ELR (cell line): Measurements from ENCODE around the gene ABHD2.
"Not testable (repeated sequence)": the region's sequence is repeated elsewhere in the genome, so short reads cannot be mapped to it uniquely, and the experiment has no call there.

ENCODE experiments used
- DNase-seq: peaks from one replicate; pipeline ENCODE4 v3.0.0-alpha.2; 2015; ENCODE audit warnings: low read depth

ABHD2 gene

DNA sequence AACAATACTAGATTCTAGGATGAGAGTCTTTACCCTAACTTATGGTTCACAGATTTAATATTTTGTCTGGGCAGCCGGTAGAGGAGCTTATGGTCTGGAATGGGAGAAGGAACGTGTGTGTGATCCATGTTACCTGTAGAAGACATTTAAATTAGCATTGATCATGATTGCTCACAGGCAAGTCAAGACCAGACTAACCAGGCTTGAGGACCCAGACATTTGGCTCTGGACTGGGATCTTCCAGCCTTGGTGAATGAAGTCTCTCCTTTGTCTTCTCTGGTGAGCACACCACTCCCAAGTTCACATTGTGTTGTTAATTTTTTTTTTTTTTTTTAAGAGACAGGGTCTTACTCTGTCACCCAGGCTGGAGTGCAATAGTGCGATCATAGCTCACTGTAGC, 11.7 kb downstream of the ABHD2 start:
- DNase-seq = no peak

DNA sequence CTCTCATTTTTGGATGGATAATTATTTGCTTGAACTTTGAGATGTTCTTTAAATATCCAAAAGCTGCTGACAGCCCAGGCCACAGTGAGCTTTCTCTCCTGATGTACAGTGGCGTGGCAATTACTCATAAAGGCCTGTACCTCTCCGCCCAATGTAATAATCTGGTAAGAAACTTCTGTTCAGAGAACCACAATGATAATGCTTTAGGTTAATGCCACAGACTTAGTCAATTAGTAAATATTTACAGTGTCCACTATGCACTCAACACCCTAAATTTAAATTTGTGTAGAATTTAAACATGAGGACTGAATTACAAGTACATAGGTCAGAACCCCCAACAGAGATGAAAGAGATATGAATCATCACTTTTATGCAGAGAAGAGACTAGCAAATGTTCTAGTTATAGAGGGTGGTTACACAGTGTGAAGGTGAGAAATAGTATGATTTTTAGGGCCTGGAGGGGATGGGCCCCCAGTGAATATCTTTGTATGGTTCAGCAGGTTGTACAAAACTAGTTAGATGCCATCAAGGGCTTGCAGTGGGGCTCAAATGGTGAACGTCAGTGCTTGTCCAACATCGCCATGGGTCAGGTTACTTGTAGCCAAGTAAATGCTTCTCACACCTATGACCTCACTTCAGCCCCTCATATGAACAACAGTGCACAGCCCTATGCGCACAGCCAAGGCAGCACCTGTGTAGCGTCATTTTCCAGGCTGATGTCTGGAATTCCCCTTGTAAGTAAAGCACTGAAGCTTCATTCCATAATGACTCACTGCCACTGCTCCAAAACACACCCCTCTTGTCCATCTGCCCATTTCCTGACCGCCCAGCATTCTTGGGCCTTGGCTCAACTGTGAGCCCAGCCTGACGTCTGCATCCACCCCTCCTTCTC, 13.3 kb downstream of the ABHD2 start:
- peak; percentile 97 for DNase-seq

DNA sequence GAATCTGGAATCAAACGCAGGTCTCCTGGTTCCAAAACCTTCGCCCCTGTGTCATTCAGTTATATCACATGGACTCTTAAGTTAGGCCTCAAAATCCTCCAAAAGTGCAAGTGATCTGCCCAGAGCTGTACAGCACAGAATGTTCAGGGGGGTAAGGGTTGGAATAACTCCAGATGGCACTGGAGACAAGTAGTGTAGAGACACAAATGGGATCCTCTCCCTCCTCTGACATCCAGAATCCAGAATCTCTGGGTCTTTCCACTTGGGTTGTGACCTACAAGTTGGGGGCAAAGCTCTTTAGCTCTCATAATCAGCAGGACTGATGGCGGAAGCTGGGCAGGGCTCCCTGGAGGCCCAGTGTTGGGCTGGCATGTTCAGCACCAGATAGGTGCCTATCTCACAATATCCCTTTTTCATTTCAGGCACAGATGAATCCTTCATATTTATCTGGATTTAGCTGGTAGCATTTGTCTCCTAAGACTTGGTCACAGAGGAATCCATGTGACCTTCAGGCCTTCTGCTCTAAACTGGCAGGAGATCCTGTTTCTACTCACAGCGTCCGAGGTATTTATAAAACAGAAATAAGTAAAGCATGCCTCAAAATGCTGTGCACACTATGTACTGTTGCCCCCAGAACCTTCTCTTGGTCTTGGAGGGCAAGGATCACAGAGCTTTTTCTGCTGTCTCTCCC, 15.4 kb downstream of the ABHD2 start:
- DNase-seq = no peak

DNA sequence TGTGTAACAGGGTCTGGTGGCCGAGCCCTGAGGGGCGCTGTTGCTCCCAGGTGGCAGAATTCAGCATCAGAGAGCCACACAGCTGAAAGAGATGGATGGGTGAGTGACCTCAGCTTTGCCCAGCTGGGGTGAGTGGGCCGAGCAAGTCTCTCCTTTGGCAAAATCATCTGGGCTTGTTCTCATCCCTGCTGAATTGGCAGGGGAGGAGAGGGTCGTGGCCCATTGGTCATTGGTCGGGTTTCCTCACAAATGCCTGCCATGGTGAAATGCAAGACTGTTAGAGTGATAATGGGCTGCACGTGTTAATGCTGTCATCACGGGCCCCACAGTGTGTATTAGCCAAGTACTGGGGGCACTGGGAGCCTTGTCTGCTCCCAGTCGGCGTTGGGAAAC, 15.9 kb downstream of the ABHD2 start:
- no peak for DNase-seq

DNA sequence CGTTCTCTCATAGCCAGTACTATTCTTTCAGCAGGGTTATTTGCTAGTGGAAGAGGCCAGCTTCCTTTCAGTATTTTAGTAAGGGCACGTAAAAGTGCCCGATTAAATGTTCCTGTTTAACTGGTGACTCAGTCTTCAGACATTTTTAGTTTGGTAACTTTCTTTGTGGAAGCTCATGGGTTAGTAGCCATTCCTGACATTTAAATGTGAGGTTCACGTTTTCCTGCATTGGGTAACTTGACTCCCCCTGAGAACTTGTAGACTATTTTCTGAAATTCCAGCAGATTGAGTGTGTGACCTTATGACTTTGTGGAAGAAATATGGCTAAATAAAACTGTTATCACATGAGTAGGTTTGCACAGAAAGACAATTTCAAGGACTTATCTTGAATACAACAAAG, 16.9 kb downstream of the ABHD2 start:
- peak; percentile 95 for DNase-seq

DNA sequence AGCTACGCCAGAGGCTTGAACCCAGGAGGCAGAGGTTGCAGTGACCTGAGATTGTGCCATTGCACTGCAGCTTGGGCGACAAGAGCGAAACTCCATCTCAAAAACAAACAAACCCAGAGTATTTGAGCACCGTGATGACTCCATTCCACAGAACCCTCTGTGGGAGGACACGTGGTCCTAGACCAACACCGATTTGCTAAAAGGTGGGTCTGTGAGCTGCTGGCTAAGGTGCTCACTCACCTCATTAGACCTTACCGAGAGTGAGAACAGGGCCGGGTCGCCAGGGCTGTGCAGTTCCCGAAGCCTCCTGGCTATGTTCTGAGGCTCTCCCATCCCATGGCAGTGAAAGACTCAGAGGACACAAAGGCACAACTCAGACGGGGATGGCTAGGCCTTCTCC, 17.9 kb downstream of the ABHD2 start:
- DNase-seq = no peak

DNA sequence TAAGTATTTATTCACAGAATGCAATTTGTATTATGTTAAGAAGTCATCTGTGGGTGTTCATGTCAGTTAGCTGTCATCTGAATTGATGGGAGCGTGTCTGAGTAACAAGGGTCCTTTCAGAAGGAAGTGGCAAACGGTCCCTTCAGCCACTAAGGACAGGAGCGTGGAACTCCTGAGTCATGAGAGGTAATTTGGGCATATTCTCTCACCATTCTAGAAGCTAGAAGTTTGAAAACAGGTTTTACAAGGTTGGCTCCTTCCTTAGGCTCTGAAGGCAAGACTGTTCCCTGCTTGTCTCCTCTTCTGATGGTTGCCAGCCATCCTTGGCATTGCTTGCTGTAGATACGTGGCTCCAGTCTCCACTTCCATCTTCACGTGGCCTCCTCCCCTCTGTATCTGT, 19.7 kb downstream of the ABHD2 start:
- DNase-seq = no peak

DNA sequence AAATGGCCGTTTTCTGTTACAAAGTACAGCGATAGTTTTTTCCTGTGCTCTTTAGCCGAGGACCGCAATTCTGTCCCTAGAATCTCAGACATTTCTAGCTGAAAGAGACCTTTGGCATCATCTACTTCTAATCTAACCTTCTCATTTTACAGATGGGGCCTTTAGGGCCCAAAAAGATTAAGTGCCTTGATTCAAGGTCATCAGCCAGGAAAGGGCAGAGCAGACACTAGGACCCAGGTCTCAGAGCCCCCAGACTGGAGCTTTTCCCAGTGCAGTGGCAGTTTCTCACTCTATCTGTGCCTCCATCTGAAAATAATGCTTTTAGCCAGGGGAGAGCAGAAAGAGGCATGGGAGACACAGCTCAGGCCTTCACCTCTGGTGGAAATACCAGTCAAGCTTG, 20.6 kb downstream of the ABHD2 start:
- no peak for DNase-seq

DNA sequence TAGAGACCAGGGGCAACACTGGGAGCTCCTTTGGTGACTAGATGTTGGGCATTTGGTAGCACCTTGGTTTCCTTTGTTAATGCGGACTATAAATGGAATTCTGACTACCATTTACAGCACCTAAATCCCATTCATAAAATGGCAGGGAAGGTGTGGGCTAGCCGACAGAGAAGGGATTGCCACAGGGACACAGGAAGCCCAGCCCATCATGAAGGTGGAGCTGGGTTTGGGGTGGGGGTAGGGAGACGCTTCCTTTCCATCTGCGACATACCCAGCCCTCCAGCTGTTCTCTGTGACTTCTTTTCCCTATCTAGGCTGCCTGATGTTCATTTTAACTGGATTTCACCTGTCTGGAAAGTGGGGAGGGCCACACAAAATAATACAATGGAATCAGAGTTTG, 21.0 kb downstream of the ABHD2 start:
- no peak for DNase-seq

DNA sequence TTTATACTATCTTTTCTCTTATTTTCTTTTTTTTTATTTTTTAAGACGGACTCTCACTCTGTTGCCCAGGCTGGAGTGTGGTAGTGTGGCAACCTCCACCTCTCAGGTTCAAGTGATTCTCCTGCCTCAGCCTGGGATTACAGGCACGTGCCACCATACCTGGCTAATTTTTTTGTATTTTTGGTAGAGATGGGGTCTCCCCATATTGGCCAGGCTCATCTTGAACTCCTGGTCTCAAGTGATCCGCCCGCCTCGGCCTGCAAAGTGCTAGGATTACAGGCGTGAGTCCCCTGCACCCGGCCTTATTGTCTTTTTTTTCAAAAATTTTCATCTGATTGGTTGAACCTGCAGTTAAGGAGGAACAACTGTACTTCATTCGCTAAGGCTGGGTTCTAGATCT, 21.8 kb downstream of the ABHD2 start:
- DNase-seq = no peak

DNA sequence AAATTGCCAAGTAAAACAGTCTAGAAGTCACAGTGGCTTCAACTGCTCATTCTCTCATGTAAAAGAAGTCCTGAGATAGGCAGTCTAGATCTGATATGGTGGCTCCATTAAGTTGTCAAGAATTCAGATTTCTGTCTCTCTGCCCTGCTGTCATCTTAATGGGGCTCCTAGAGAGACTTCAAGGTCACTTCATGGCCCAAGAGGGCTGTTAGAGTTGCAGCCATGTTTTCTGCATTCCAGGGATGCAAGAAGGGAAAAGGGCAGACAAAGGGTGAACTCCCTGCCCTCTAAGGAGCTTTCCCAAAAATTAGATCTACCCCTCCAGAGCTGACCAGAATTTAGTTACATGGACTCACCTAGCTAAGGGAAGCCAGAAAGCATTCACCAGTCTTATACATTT, 23.1 kb downstream of the ABHD2 start:
- no peak for DNase-seq

DNA sequence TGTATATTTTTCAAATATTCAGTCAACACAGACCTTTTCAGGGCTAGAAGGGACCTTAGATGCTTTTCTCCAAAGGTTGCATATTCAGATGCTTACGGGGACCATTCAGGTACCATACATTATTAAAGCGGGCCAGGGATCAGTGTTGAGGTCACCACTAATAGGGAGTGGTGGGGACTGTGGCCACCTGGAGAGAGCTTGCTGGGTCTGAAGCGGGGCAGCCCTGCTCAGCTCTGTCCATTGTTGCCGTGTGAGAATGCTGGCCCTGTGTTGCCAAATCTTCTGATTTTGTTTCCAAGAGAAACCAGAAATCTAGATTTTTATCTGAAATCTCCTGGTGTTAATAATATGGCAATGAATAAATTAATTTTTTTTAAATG, 23.7 kb downstream of the ABHD2 start:
- DNase-seq = no peak

DNA sequence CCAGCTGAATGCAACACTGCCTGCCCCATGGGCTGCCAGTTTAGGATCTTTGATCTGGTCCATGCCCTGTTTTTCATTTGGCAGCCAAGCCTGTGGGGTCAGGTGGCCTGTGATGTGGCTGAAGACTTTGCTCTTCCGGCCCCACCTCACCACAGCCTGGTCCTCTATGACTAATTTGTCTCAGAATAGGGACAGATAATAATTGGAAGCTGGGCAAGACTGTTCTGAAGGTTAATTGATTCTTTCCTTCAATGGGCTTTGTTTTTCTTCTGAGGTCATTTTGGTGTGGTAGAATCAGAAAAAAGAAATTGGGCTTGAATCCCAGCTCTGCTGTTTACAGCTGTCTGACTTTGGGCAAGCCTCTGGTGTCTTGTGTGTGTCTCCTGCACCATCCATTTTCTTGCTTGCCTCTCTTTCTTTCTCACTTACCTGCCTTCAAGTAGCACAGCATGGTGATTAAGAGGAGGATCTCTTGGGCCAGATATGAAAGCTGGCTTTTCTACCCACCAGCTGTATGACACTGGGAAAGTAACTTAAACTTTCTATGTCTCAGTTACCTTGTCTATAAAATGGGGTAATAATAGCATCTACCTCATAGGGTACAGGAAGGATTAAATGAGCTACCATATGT, 24.2 kb downstream of the ABHD2 start:
- peak; percentile 57 for DNase-seq

DNA sequence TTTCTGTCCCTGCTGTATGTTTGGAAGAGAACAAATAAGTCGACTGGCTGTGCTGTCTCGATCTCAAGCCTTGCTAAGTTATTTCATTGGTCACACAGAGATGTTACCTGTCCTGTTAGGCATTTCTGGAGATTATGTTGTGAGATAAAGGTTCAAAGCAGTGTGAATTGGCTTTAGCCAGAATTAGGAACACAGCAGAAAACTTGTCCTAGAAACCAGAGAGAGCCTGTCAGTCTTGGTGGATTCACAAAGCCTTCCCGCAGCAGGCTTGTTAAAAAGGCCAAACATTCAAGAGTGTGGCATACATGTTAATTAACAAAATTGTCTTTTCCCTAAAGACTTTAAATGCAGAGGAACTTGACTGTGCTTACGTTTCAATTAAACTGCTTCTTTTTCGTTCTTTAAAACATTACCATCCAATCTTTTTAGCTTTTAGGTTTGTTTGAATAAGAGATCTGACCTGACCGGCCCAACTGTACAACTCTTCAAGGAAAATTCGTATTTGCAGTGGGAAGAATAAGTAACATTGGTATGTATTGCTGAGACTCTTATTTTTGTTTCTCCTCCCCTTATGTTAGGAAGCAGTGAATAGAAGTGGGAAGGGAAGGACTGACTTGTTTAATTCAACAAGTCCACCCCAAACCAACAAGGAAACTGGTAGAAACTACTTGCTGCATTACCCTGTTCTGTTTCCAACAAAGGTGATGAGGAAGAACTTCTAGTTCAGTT, 25.2 kb downstream of the ABHD2 start:
- DNase-seq = no peak

DNA sequence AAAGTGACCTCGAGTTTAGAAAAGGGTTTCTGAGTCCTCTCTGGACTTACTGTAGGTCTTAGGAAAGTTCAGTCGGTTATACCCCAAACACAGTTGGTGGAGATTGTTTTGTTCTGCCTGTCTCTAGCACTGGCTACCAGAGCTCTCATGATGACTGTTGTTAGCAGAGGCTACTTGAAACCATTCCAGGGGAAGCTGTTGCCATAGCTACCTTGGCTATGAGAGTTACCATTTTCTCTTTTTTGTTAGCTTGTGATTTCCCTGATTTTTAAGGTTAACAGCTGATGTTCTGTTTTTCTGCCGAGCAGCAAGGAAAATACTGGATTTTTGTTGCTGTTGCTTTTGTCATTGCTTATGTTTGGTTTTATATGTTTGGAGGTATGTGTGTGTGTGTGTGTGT, 26.7 kb downstream of the ABHD2 start:
- DNase-seq = peak; percentile 33

DNA sequence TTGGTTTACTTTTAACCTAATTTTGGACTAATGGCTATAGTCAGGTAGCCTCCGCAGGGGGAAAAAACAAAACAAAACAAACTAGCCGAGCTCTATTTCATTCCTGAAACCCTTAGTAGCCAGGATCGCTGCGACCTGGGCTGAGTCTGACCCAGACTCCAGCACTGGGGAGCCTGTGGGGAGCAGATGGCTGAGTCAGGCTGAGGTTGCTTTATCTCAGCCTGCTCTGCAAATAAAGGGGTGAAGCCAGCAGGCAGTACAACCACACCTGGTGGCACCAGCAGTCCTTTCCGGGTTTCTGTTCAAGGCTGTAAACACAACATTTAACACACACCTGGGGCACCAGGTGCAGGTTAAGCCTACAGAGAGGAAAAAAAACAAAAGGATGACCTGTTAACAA, 27.3 kb downstream of the ABHD2 start:
- DNase-seq = no peak

DNA sequence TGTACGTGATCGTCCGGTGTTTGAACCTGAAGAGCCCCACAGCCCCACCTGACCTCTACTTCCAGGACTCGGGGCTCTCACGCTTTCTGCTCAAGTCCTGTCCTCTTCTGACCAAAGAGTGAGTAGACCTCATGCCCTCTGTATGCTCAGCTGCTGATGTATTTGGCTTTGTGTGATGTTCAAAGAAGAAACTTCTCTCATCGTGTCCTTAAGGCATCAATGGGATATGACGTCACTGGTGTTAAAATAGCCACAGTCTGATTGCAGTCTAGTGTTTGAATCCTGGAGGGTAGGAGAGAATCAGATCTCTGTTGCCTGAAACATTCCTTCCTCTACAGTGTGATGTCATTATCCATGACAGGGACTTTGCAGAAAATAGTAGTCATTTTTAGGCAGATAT, 28.1 kb downstream of the ABHD2 start:
- peak; percentile 27 for DNase-seq

DNA sequence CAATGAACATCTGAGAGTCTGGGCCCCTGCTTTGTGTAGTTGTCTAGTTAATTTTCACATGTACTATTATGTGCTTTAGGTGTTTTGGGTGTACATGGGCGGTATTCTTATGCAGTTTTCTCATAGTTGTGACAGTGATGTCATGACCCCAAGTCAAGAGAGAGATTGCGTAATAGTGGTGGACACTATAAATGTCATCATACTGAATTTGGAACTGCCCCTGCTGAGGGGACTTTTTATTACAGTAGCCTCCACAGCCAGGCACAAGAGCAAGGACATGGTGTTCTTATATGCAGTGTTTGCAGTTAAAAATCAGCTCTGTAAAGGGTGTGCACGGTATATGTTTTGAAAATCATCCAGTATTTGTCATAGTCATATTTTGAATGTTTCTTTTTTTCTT, 29.5 kb downstream of the ABHD2 start:
- DNase-seq = no peak

DNA sequence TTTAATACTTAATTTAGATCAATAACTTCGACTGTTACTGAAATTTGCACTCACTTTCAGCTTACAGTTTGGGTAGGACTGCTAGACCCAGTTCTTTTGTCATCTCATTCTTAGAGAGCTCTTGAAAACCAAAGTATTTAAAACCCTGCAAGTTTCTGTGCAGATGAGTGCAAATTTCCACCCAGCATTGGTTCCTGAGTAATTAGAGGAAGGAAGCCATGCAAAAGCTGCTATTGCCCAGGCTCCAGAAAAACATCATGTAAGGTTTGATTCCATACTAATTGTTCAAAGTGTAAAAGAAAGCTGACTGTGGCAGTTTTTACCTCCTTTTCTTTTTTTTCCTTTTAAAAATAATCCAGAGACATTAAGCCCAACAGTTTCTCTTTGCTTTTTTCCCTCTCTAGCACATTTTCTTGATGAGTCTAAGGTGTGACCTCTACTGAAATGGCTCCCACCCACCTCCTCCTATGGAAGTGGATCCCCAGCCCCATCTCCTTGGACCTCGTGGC, 30.3 kb downstream of the ABHD2 start:
- DNase-seq = no peak

DNA sequence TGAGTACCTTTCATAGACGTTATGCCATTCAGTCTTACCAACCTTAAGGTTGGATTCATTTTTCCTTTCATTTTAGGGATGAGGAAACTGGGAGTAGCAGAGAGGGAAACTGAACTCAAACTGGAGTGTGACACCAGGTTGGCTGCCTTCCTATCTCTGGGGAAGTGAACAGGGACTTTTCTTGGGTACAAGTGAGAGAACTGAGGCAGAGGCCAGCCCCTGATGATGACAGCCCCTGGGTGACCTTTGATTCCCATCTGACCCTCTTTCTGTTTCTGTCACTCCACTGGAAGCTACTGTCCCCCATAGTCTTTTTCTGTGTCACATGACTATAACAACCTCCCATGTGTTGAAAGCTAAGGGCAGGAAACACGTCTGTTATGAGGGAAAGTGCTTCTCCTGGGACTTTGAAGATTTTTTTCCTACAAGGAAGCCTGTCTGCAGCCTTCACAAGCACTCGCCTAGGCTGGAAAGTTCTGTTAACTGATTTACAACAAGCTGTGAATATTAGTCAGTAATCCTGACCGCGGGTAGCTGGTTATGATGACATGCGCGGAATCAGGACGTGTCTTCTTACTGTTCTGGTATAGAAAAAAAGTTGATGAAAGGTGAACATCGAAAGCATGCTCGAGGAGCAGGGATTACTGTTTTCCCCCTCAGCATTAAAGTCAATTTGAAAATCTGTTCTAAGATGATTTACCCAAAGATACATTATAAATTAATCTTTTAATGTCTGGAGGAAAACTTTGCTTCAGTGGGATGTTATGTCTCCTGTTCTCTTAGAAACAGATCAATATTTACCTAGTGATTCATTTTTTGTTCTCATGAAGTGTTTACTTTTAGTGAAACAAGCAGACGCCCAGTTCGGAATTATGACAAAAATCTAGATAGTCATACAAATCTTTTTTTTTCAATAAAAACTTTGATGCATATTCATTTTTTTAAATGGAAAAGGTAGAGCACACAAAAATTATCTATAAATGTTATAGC, 31.5 kb downstream of the ABHD2 start:
- DNase-seq = peak; percentile 40

DNA sequence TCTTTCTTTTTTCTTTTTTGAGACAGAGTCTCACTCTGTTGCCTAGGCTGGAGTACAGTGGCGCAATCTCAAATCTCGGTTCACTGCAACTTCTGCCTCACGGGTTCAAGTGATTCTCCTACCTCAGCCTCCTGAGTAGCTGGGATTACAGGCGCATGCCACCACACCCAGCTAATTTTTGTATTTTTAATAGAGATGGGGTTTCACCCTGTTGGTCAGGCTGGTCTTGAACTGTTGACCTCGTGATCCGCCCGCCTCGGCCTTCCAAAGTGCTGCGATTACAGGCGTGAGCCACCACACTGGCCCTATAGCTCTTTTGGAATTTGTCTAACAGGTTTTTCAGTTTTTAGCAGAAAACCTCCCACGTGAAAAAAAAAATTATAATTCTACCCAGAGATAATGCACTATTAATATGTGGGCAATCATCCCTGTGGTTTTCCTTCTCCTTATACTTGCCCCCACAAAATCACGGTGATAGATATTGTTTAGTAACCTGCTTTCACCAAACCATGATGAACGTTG, 32.3 kb downstream of the ABHD2 start:
- not testable (repeated sequence) for DNase-seq
